ENCODE data around the gene GANAB.

GRCh38 chr11:62649486-62649885, 3.1 kb upstream of the GANAB start:
- TF ChIP-seq CTCF (IDR thresholded peaks at IDR 0.05) = no peak
- TF ChIP-seq POLR2A (IDR thresholded peaks at IDR 0.05) = no peak
